ENCODE data around the gene ITFG2.

Gene ITFG2

GRCh38 chr12:2851931-2852330 lies 39.5 kb downstream of the ITFG2 start:
- Histone ChIP-seq H2AK5ac (ENCODE audit: low read length, severe bottlenecking) (no peak overlapping the region), H3K36me3 (ENCODE audit: control insufficient read depth in 1 of 2, insufficient read depth in 2 of 2, low read depth in 1 of 2, low read length in 2 of 2) (peaks cover 0 to 4% of the 10 kb centered on the region in 2 experiments)

GRCh38 chr12:2853626-2854025 lies 41.2 kb downstream of the ITFG2 start:
- Histone ChIP-seq H3K4me3 (ENCODE audit: insufficient read depth in 1 of 2, low read depth in 1 of 2, low read length in 2 of 2) (no peak overlapping the region), H3K9me3 (ENCODE audit: control insufficient read depth, low read length) (no peaks in the 10 kb centered on the region), H2BK12ac (ENCODE audit: low read length in 2 of 2) (no peak overlapping the region), H3K79me1 (replicated peaks; ENCODE audit: low read length, poor library complexity, severe bottlenecking) (no peaks in the 10 kb centered on the region), H4K91ac (ENCODE audit: low read length) (no peak overlapping the region), H4K8ac (ENCODE audit: low read length) (no peak overlapping the region), H2AK5ac (ENCODE audit: low read length, severe bottlenecking) (no peak overlapping the region), H3K27ac (ENCODE audit: low read length, poor library complexity, severe bottlenecking) (no peak overlapping the region), H3K4ac (ENCODE audit: low read depth in 1 of 2, low read length in 2 of 2) (no peak overlapping the region), H3K36me3 (ENCODE audit: control insufficient read depth in 1 of 2, insufficient read depth in 2 of 2, low read depth in 1 of 2, low read length in 2 of 2) (peaks cover 5 to 9% of the 10 kb centered on the region in 2 experiments), H3K4me2 (ENCODE audit: low read length, poor library complexity, severe bottlenecking) (peak overlapping the region; percentile 30), H3K9ac (ENCODE audit: low read length) (no peak overlapping the region), H3K14ac (ENCODE audit: low read length in 2 of 2) (no peak overlapping the region), H3K23ac (ENCODE audit: low read length in 2 of 2) (no peak overlapping the region), H3K4me1 (ENCODE audit: control insufficient read depth, insufficient read depth, low read depth, low read length) (peaks cover 11% of the 10 kb centered on the region), H2BK15ac (ENCODE audit: low read depth, poor library complexity, severe bottlenecking) (no peak overlapping the region), H2AFZ (ENCODE audit: low read depth, low read length) (no peak overlapping the region), H2BK5ac (ENCODE audit: low read depth, low read length, poor library complexity, severe bottlenecking) (no peak overlapping the region), H3K27me3 (ENCODE audit: control insufficient read depth in 1 of 2, insufficient read depth in 1 of 2, low read length in 2 of 2) (no peaks in the 10 kb centered on the region), H3K18ac (ENCODE audit: low read depth in 1 of 2, low read length in 2 of 2) (peak overlapping the region in 1 of 2 experiments; percentile 28), H2BK120ac (ENCODE audit: low read depth, low read length) (no peak overlapping the region)
- WGBS = 3% methylated on average over 8 of the region's 11 CpGs
- peak; percentile 78 for DNase-seq

More at GRCh38 chr12:2851931-2852330, 39.5 kb downstream of the ITFG2 start:
- Histone ChIP-seq H3K9ac (ENCODE audit: low read length) (no peak overlapping the region), H4K91ac (ENCODE audit: low read length) (no peak overlapping the region), H3K4ac (ENCODE audit: low read depth in 1 of 2, low read length in 2 of 2) (no peak overlapping the region), H3K4me2 (ENCODE audit: low read length, poor library complexity, severe bottlenecking) (no peak overlapping the region), H3K14ac (ENCODE audit: low read length in 2 of 2) (no peak overlapping the region), H4K8ac (ENCODE audit: low read length) (no peak overlapping the region), H2BK120ac (ENCODE audit: low read depth, low read length) (no peak overlapping the region), H3K9me3 (ENCODE audit: control insufficient read depth, low read length) (no peaks in the 10 kb centered on the region), H2AFZ (ENCODE audit: low read depth, low read length) (no peak overlapping the region), H3K27me3 (ENCODE audit: control insufficient read depth in 1 of 2, insufficient read depth in 1 of 2, low read length in 2 of 2) (no peaks in the 10 kb centered on the region), H2BK5ac (ENCODE audit: low read depth, low read length, poor library complexity, severe bottlenecking) (no peak overlapping the region), H2BK15ac (ENCODE audit: low read depth, poor library complexity, severe bottlenecking) (no peak overlapping the region), H3K18ac (ENCODE audit: low read depth in 1 of 2, low read length in 2 of 2) (no peak overlapping the region), H2BK12ac (ENCODE audit: low read length in 2 of 2) (no peak overlapping the region), H3K4me3 (ENCODE audit: insufficient read depth in 1 of 2, low read depth in 1 of 2, low read length in 2 of 2) (no peak overlapping the region), H3K4me1 (ENCODE audit: control insufficient read depth, insufficient read depth, low read depth, low read length) (peaks cover 17% of the 10 kb centered on the region), H3K79me1 (replicated peaks; ENCODE audit: low read length, poor library complexity, severe bottlenecking) (no peaks in the 10 kb centered on the region), H3K27ac (ENCODE audit: low read length, poor library complexity, severe bottlenecking) (no peak overlapping the region), H3K23ac (ENCODE audit: low read length in 2 of 2) (no peak overlapping the region)
- WGBS = 92% methylated on average over 1 of the region's 3 CpGs
- DNase-seq = no peak

DNA sequence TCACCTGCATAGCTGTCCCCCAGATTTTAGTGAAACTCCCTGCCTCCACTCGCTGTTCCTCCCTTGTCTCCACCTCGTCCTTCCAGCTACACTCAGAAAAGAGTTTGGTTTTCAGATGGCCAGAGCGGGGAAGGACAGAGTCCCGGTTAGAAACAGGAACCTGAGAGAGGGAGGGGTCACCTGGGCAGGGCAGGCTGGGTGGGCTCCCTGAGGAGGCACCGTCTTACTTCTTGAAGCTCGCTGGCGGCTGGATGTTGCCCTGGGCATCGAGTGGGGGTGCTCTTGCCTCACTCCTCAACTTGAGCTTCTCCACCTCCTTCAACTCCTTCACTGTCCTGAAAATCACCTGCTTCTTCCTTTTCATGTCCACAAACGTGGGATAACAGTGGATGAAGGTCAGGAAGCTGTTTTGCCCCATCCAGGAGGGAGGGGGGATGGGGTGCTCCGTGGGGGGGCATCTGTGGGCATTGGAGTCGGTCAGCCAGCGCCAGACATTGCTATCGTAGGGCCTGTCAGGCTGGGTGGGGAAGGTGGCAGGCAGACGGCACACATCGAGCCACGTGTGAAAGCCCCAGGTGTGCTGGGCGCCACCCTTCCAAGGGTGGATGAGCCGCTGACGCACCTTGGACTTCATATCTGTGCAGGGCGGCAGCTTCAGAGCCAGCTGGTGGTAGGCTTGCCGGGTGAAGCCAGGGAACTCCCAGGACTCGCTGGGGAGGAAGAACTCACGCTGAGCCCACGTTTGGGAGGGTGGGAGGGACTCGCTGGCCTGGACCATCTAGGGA lies 42.4 kb downstream of the ITFG2 start:
- Histone ChIP-seq H2AFZ (ENCODE audit: low read depth, low read length) (no peak overlapping the region), H3K4me2 (ENCODE audit: low read length, poor library complexity, severe bottlenecking) (no peak overlapping the region), H4K8ac (ENCODE audit: low read length) (no peak overlapping the region), H3K18ac (ENCODE audit: low read depth in 1 of 2, low read length in 2 of 2) (no peak overlapping the region), H3K4ac (ENCODE audit: low read depth in 1 of 2, low read length in 2 of 2) (no peak overlapping the region), H3K14ac (ENCODE audit: low read length in 2 of 2) (no peak overlapping the region), H3K27me3 (ENCODE audit: control insufficient read depth in 1 of 2, insufficient read depth in 1 of 2, low read length in 2 of 2) (no peaks in the 10 kb centered on the region), H2BK15ac (ENCODE audit: low read depth, poor library complexity, severe bottlenecking) (no peak overlapping the region), H3K4me1 (ENCODE audit: control insufficient read depth, insufficient read depth, low read depth, low read length) (peaks cover 1% of the 10 kb centered on the region), H3K36me3 (ENCODE audit: control insufficient read depth in 1 of 2, insufficient read depth in 2 of 2, low read depth in 1 of 2, low read length in 2 of 2) (peaks cover 9 to 15% of the 10 kb centered on the region in 2 experiments), H3K23ac (ENCODE audit: low read length in 2 of 2) (no peak overlapping the region), H2AK5ac (ENCODE audit: low read length, severe bottlenecking) (no peak overlapping the region), H3K27ac (ENCODE audit: low read length, poor library complexity, severe bottlenecking) (no peak overlapping the region), H3K79me1 (replicated peaks; ENCODE audit: low read length, poor library complexity, severe bottlenecking) (no peaks in the 10 kb centered on the region), H3K4me3 (ENCODE audit: insufficient read depth in 1 of 2, low read depth in 1 of 2, low read length in 2 of 2) (no peak overlapping the region), H3K9ac (ENCODE audit: low read length) (no peak overlapping the region), H2BK5ac (ENCODE audit: low read depth, low read length, poor library complexity, severe bottlenecking) (no peak overlapping the region), H2BK120ac (ENCODE audit: low read depth, low read length) (no peak overlapping the region), H4K91ac (ENCODE audit: low read length) (no peak overlapping the region), H2BK12ac (ENCODE audit: low read length in 2 of 2) (no peak overlapping the region), H3K9me3 (ENCODE audit: control insufficient read depth, low read length) (no peaks in the 10 kb centered on the region)
- DNase-seq = no peak
- WGBS = 78% methylated on average over 24 of the region's 25 CpGs

DNA sequence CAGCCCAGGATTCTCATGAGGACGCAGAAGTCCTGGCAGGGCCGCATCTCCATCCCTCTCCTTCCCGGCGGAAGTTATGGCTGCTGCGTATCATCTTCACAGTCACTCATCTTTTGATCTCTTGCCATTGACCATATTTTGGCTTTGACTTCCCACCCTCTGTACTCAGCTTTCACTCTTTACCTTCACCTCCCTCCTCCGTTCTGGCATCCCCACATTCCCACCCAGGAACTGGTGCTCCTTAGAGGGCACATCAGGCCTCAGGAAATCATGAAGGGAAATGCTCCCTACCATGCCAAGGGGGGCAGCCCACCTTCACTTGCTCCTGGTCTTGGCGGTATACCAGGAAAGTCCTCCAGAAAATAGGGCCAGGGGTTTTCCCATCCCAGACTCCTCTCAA lies 43.1 kb downstream of the ITFG2 start:
- DNase-seq = no peak
- Histone ChIP-seq H3K4ac (ENCODE audit: low read depth in 1 of 2, low read length in 2 of 2) (no peak overlapping the region), H2BK120ac (ENCODE audit: low read depth, low read length) (no peak overlapping the region), H3K36me3 (ENCODE audit: control insufficient read depth in 1 of 2, insufficient read depth in 2 of 2, low read depth in 1 of 2, low read length in 2 of 2) (peaks cover 9 to 15% of the 10 kb centered on the region in 2 experiments), H2BK15ac (ENCODE audit: low read depth, poor library complexity, severe bottlenecking) (no peak overlapping the region), H2AFZ (ENCODE audit: low read depth, low read length) (no peak overlapping the region), H3K23ac (ENCODE audit: low read length in 2 of 2) (no peak overlapping the region), H2BK12ac (ENCODE audit: low read length in 2 of 2) (no peak overlapping the region), H3K14ac (ENCODE audit: low read length in 2 of 2) (no peak overlapping the region), H4K91ac (ENCODE audit: low read length) (no peak overlapping the region), H2AK5ac (ENCODE audit: low read length, severe bottlenecking) (no peak overlapping the region), H3K18ac (ENCODE audit: low read depth in 1 of 2, low read length in 2 of 2) (no peak overlapping the region), H3K9me3 (ENCODE audit: control insufficient read depth, low read length) (no peaks in the 10 kb centered on the region), H3K4me1 (ENCODE audit: control insufficient read depth, insufficient read depth, low read depth, low read length) (peaks cover 1% of the 10 kb centered on the region), H3K4me3 (ENCODE audit: insufficient read depth in 1 of 2, low read depth in 1 of 2, low read length in 2 of 2) (no peak overlapping the region), H3K27ac (ENCODE audit: low read length, poor library complexity, severe bottlenecking) (no peak overlapping the region), H3K9ac (ENCODE audit: low read length) (no peak overlapping the region), H3K27me3 (ENCODE audit: control insufficient read depth in 1 of 2, insufficient read depth in 1 of 2, low read length in 2 of 2) (no peaks in the 10 kb centered on the region), H4K8ac (ENCODE audit: low read length) (no peak overlapping the region), H3K79me1 (replicated peaks; ENCODE audit: low read length, poor library complexity, severe bottlenecking) (no peaks in the 10 kb centered on the region), H2BK5ac (ENCODE audit: low read depth, low read length, poor library complexity, severe bottlenecking) (no peak overlapping the region), H3K4me2 (ENCODE audit: low read length, poor library complexity, severe bottlenecking) (no peak overlapping the region)
- 96% methylated on average over 7 of the region's 7 CpGs for WGBS

All from mesenchymal stem cell (in vitro differentiated cells and primary cell).